GM06990 (cell line): ENCODE data around the gene AANAT.

Experiments
- DNase-seq: peaks from one replicate; pipeline ENCODE4 v3.0.0-alpha.2; 2011; ENCODE audit not compliant: insufficient read length; ENCODE audit errors: extremely low read depth
- H3K27me3 ChIP-seq: replicated peaks from 2 replicates; pipeline ENCODE4 v1.6.0; 2011; ENCODE audit warnings: low read length; ENCODE audit not compliant: control insufficient read depth, insufficient read depth
- H3K36me3 ChIP-seq: 2 replicates; pipeline ENCODE4 v1.5.1; 2011; ENCODE audit warnings: low read length; ENCODE audit not compliant: control insufficient read depth, insufficient read depth
- H3K4me3 ChIP-seq: replicated peaks from 2 replicates; pipeline ENCODE4 v1.5.1; 2011; ENCODE audit warnings: low read depth, mild to moderate bottlenecking, control low read depth, low read length
- TF ChIP-seq, protein P1 (sequence below): IDR thresholded peaks from 2 replicates; pipeline ENCODE4 v1.5.1; 2011; ENCODE audit warnings: low read length, control low read depth, mild to moderate bottlenecking, inconsistent platforms; ENCODE audit not compliant: insufficient read depth, poor library complexity, severe bottlenecking

Gene AANAT

DNA sequence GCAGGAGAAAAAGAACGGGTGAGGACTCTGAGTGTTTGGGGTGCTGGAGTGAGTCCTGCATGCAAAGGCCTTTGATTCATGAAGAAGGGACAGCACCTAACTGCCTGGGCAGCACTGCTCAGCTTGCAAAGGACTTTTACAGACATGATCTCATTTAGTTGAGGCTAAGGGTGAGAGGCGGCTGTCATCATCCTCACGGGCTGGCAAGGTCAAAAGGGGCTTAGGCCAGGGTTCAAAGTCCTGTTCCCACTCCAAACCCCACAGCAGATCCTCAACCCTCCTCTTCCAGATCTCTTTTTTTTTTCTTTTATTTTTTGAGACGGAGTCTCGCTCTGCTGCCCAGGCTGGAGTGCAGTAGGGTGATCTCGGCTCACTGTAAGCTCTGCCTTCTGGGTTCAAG, 29.1 kb downstream of the AANAT start:
- TF ChIP-seq, protein P1, sequence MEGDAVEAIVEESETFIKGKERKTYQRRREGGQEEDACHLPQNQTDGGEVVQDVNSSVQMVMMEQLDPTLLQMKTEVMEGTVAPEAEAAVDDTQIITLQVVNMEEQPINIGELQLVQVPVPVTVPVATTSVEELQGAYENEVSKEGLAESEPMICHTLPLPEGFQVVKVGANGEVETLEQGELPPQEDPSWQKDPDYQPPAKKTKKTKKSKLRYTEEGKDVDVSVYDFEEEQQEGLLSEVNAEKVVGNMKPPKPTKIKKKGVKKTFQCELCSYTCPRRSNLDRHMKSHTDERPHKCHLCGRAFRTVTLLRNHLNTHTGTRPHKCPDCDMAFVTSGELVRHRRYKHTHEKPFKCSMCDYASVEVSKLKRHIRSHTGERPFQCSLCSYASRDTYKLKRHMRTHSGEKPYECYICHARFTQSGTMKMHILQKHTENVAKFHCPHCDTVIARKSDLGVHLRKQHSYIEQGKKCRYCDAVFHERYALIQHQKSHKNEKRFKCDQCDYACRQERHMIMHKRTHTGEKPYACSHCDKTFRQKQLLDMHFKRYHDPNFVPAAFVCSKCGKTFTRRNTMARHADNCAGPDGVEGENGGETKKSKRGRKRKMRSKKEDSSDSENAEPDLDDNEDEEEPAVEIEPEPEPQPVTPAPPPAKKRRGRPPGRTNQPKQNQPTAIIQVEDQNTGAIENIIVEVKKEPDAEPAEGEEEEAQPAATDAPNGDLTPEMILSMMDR, result no peak
- Histone ChIP-seq H3K27me3 (no peaks in the 10 kb centered on the region), H3K36me3 (no peaks in the 10 kb centered on the region; the same call in 1 of the 2 replicates), H3K4me3 (no peak overlapping the region)
- DNase-seq, result no peak

DNA sequence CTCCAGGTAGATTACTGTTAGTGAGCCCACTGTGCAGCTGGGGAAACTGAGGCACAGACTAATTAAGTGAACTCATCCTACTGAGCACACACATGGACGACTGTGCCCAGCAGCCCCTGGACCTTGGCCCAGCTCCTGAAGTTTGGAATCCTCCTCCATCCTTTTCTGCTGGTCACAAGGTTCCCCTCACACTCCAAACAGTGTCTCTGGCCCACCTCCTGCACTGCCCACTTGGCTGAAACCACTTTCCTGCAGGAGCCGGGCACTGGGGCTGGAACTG, 30.2 kb downstream of the AANAT start:
- H3K4me3 ChIP-seq, result no peak overlapping the region
- H3K36me3 ChIP-seq, result no peaks in the 10 kb centered on the region; the same call in 1 of the 2 replicates
- TF ChIP-seq, protein P1, result no peak
- no peak for DNase-seq
- H3K27me3 ChIP-seq, result no peaks in the 10 kb centered on the region

DNA sequence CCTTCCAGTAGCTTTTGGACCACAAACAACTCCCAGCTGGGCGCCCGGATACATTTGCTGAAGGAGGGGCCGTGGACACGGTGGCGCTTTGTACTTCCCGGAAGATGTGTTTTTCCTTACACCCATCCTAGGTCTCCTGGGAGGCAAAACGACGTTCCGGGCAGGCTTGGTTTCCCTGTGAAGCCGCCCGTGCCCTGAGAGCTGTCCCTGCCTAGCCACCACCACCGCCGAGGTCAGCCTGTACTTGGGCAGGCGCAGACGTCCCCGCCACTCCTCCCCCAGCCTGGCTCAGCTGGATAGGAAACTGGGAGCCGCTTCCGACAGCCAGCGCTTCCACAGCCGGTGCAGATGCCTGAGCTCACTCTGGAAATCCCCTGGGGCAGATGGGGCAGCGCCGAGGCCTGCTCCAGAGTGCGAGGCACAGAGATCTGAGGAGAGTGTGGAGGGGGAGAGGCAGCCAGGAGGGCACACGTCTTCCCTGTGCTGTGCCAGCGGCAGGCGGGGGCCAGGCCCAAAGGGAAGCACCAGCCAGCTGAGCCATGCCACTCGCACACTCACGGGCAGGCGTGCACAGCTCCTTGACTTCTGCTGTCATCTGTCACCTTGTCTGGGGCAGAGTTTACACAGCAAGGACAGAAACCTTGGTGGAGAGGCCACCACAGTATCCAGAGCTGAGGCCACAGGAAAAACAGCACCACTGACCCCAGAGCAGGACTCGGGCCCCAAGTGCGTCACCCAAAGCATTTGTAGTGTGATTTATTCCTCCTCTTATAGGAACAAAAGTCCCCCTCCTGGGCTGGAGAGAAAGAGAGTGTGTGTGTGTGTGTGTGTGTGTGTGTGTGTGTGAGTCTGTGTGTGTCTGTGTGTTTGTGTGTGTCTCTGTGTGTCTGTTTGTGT, 30.8 kb downstream of the AANAT start:
- peak; percentile 56 for DNase-seq

DNA sequence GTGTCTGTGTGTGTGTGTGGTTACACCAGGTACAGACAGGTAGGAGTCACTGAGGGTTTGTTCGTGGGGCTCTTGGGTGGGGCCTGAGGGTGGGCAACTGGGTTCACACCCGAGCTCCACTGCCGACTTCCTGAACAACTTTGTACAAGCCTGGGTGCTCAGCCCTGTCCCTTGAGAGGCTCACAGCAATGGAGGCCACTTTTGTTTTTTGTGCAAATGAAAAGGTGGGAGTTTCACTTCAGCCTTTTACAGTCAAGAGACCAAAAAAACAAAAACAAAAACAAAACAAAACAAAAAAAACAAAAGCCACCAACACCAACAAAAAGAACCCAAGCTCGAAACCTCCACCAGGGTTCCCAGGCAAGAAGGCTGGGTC, 31.5 kb downstream of the AANAT start:
- H3K27me3 ChIP-seq, result no peaks in the 10 kb centered on the region
- DNase-seq, result peak; percentile 69
- no peaks in the 10 kb centered on the region; the same call in 1 of the 2 replicates for H3K36me3 ChIP-seq
- TF ChIP-seq, protein P1, result no peak
- H3K4me3 ChIP-seq, result peak overlapping the region; percentile 93

More for the DNA sequence above, 30.8 kb downstream of the AANAT start:
- Histone ChIP-seq H3K4me3 (peak overlapping the region; percentile 93), H3K36me3 (no peaks in the 10 kb centered on the region; the same call in 1 of the 2 replicates), H3K27me3 (no peaks in the 10 kb centered on the region)
- TF ChIP-seq, protein P1, result no peak

DNA sequence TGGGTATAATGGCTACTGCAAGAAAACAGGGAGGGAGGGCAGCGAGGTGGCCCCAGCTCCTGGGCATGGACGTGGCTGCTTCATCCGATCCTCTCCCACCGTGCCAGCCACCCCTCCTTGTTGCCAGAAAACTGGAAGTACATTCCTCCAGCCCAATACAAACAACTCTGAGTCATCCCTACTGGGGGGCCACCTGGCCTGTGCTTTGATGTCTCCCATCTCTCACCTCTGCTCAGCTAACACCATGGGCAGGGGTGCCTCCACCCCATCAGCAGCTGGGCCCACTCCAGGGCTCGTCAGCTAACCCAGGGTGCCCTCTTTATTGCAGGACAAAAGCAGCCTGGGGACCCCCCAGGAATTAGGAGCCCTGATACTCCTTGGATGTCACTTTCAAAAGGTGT, 31.9 kb downstream of the AANAT start:
- DNase-seq, result no peak
- peak overlapping the region; percentile 93 for H3K4me3 ChIP-seq
- no peaks in the 10 kb centered on the region; the same call in 1 of the 2 replicates for H3K36me3 ChIP-seq
- TF ChIP-seq, protein P1, result no peak
- no peaks in the 10 kb centered on the region for H3K27me3 ChIP-seq
